H1 (cell line): ENCODE data around the gene TMEM272. TPM values are rescaled to one million over a fixed set of nuclear protein-coding genes. Genes with fewer than 3 reads are reported as not detected.

Source experiments
- CTCF ChIA-PET: fragments of 300-600 bp; sonication (Branson Sonifier 250); formaldehyde crosslinking; loops from one replicate; lab custom pipeline; 2021; ENCODE audit not compliant: partially characterized antibody; lab: Charles Lee
- POLR2A ChIA-PET: fragments of 300-600 bp; sonication (Branson Sonifier 250); formaldehyde crosslinking; loops from one replicate; lab custom pipeline; 2021; ENCODE audit warnings: inconsistent platforms; ENCODE audit not compliant: partially characterized antibody; lab: Charles Lee
- DNase-seq, 2 experiments: peaks; one replicate each; pipeline versions ENCODE4 v3.0.0 to v3.0.0-alpha.2; 2010 to 2022; ENCODE audit warnings: low spot score in 2 of 2, low read depth in 1 of 2, mixed read lengths in 1 of 2
- FAIRE-seq: peaks from 2 replicates; lab custom pipeline; 2011; peaks lifted over from hg19 to GRCh38; lab: Jason Lieb, UNC
- H2AFZ ChIP-seq: 2 replicates; pipeline ENCODE4 v1.8.1; 2012; ENCODE audit warnings: low read length, inconsistent platforms
- H2AK5ac ChIP-seq: 2 replicates; pipeline ENCODE4 v1.6.1; 2013; ENCODE audit warnings: low read depth, low read length
- H2BK120ac ChIP-seq: replicated peaks from 2 replicates; pipeline ENCODE3; 2013; ENCODE audit warnings: low read depth, low read length, inconsistent platforms
- H2BK12ac ChIP-seq: 2 replicates; pipeline ENCODE4 v1.6.1; 2013; ENCODE audit warnings: low read depth, low read length
- H2BK15ac ChIP-seq: 2 replicates; pipeline ENCODE4 v1.6.1; 2013; ENCODE audit warnings: low read length
- H2BK20ac ChIP-seq: 2 replicates; pipeline ENCODE4 v1.6.1; 2013; ENCODE audit warnings: low read length
- H2BK5ac ChIP-seq: 2 replicates; pipeline ENCODE4 v1.6.1; 2013; ENCODE audit warnings: low read depth, low read length
- H3K14ac ChIP-seq: 2 replicates; pipeline ENCODE4 v1.6.1; 2013; ENCODE audit warnings: inconsistent platforms; ENCODE audit not compliant: insufficient read length
- H3K18ac ChIP-seq: 2 replicates; pipeline ENCODE4 v1.6.1; 2013; ENCODE audit warnings: low read length; ENCODE audit errors: extremely low read depth
- H3K23ac ChIP-seq: 2 replicates; pipeline ENCODE4 v1.6.1; 2013; ENCODE audit warnings: inconsistent platforms; ENCODE audit not compliant: insufficient read length
- H3K23me2 ChIP-seq: 2 replicates; pipeline ENCODE4 v1.6.1; 2013; ENCODE audit warnings: low read depth, low read length
- H3K27ac ChIP-seq: 2 replicates; pipeline ENCODE4 v1.6.1; 2011; ENCODE audit warnings: low read depth, low read length, inconsistent platforms
- H3K27me3 ChIP-seq, 4 experiments: replicated peaks in 1 of 4; 1 replicate in 1 of 4; 2 replicates in 3 of 4; pipeline versions ENCODE4 v1.6.1 to v1.8.1; 2011 to 2013; ENCODE audit warnings: low read length in 3 of 4, mild to moderate bottlenecking in 3 of 4, inconsistent platforms in 2 of 4, mixed read lengths in 2 of 4, moderate library complexity in 1 of 4; ENCODE audit not compliant: control insufficient read depth in 3 of 4, insufficient read depth in 3 of 4; ENCODE audit errors: extremely low read depth in 1 of 4
- H3K36me3 ChIP-seq, 4 experiments: 2 replicates each; pipeline versions ENCODE4 v1.6.1 to v1.8.1; 2011 to 2013; ENCODE audit warnings: mild to moderate bottlenecking in 4 of 4, low read length in 3 of 4, moderate library complexity in 2 of 4, control low read depth in 1 of 4, inconsistent platforms in 1 of 4; ENCODE audit not compliant: insufficient read depth in 4 of 4, control insufficient read depth in 2 of 4
- H3K4ac ChIP-seq: replicated peaks from 2 replicates; pipeline ENCODE3; 2013; ENCODE audit warnings: low read length, low read depth, mixed read lengths, inconsistent platforms; ENCODE audit not compliant: insufficient read length
- H3K4me1 ChIP-seq, 4 experiments: replicated peaks in 1 of 4; 1 replicate in 1 of 4; 2 replicates in 3 of 4; pipeline versions ENCODE4 v1.6.1 to v1.8.1; 2011 to 2013; ENCODE audit warnings: low read length in 3 of 4, inconsistent platforms in 2 of 4, mixed read lengths in 1 of 4; ENCODE audit not compliant: insufficient read depth in 4 of 4, control insufficient read depth in 3 of 4
- H3K4me2 ChIP-seq, 2 experiments: 2 replicates each; pipeline versions ENCODE4 v1.6.1 to v1.8.1; 2011 to 2013; ENCODE audit warnings: low read depth in 2 of 2, low read length in 2 of 2, control low read depth in 1 of 2, inconsistent platforms in 1 of 2, mild to moderate bottlenecking in 1 of 2; ENCODE audit not compliant: insufficient read depth in 1 of 2
- H3K4me3 ChIP-seq, 4 experiments: fragments of 200-600, 300-600 bp in 1 of 4; sonication (generic), shearing (Covaris generic), sonication (Bioruptor Twin) in 1 of 4; 2 replicates each; pipeline versions ENCODE4 v1.5.1 to v1.8.1; 2011 to 2016; ENCODE audit warnings: low read length in 4 of 4, low read depth in 3 of 4, control low read depth in 2 of 4, inconsistent platforms in 2 of 4, mild to moderate bottlenecking in 2 of 4, mixed read lengths in 1 of 4, moderate library complexity in 1 of 4; ENCODE audit not compliant: insufficient read depth in 2 of 4; ENCODE audit errors: extremely low read depth in 1 of 4
- H3K56ac ChIP-seq: replicated peaks from 2 replicates; pipeline ENCODE3; 2013; ENCODE audit warnings: low read depth, mild to moderate bottlenecking, mixed read lengths, low read length, inconsistent platforms; ENCODE audit not compliant: insufficient read length
- H3K79me1 ChIP-seq: 2 replicates; pipeline ENCODE4 v1.6.1; 2013; ENCODE audit warnings: low read depth, low read length, control low read depth
- H3K79me2 ChIP-seq, 2 experiments: 2 replicates each; pipeline versions ENCODE4 v1.6.1 to v1.8.1; 2012 to 2013; ENCODE audit warnings: low read length in 2 of 2, mild to moderate bottlenecking in 2 of 2, inconsistent platforms in 1 of 2; ENCODE audit not compliant: insufficient read depth in 2 of 2, control insufficient read depth in 1 of 2
- H3K9ac ChIP-seq, 4 experiments: replicated peaks in 1 of 4; 1 replicate in 1 of 4; 2 replicates in 3 of 4; pipeline versions ENCODE4 v1.6.1 to v1.8.1; 2011 to 2013; ENCODE audit warnings: low read depth in 3 of 4, low read length in 3 of 4, control low read depth in 2 of 4, mild to moderate bottlenecking in 2 of 4, moderate library complexity in 2 of 4, inconsistent platforms in 1 of 4; ENCODE audit errors: extremely low read depth in 1 of 4
- H3K9me3 ChIP-seq, 2 experiments: 2 replicates each; pipeline versions ENCODE4 v1.6.1 to v1.8.1; 2012 to 2013; ENCODE audit warnings: mild to moderate bottlenecking in 2 of 2, moderate library complexity in 2 of 2, control low read depth in 1 of 2, inconsistent platforms in 1 of 2, low read depth in 1 of 2, low read length in 1 of 2, mixed read lengths in 1 of 2; ENCODE audit not compliant: insufficient read depth in 2 of 2
- H4K20me1 ChIP-seq, 2 experiments: replicated peaks in 1 of 2; 2 replicates each; pipeline versions ENCODE3 to v1.8.1; 2011 to 2013; ENCODE audit warnings: inconsistent platforms in 2 of 2, low read length in 2 of 2, mild to moderate bottlenecking in 1 of 2; ENCODE audit not compliant: insufficient read depth in 2 of 2, control insufficient read depth in 1 of 2
- H4K5ac ChIP-seq: 2 replicates; pipeline ENCODE4 v1.6.1; 2013; ENCODE audit warnings: low read length, low read depth, mixed read lengths, inconsistent platforms; ENCODE audit not compliant: insufficient read length
- H4K8ac ChIP-seq: 2 replicates; pipeline ENCODE4 v1.8.0; 2013; ENCODE audit warnings: mild to moderate bottlenecking, moderate library complexity, low read length, inconsistent platforms; ENCODE audit not compliant: insufficient read depth; ENCODE audit errors: extremely low read depth
- H4K91ac ChIP-seq: replicated peaks from 2 replicates; pipeline ENCODE3; 2013; ENCODE audit warnings: low read length, mixed read lengths, inconsistent platforms; ENCODE audit not compliant: insufficient read length
- CREB1 ChIP-seq: IDR thresholded peaks from 2 replicates; pipeline ENCODE4 v1.6.1; 2012; ENCODE audit warnings: inconsistent platforms
- CTBP2 ChIP-seq: IDR thresholded peaks from 2 replicates; pipeline ENCODE4 v1.7.0; 2011; ENCODE audit warnings: borderline replicate concordance, mild to moderate bottlenecking, moderate library complexity, mixed read lengths, low read length; ENCODE audit not compliant: insufficient read depth, insufficient read length
- E2F6 ChIP-seq: IDR thresholded peaks from 2 replicates; pipeline ENCODE4 v1.6.1; 2012; ENCODE audit warnings: inconsistent platforms
- WGBS, 2 experiments: shearing (Covaris generic) in 1 of 2; methylation state at CpG; one replicate each; pipeline versions ENCODE4 v1.1.6 to v1.1.7; 2013 to 2015; ENCODE audit warnings: low lambda C conversion rate in 2 of 2, mixed read lengths in 2 of 2, inconsistent platforms in 1 of 2, low coverage in 1 of 2, missing lambda C conversion rate in 1 of 2; ENCODE audit not compliant: insufficient replicate concordance in 2 of 2, insufficient coverage in 1 of 2, insufficient read length in 1 of 2; ENCODE audit errors: extremely low coverage in 1 of 2, missing lambda C conversion rate in 1 of 2; 5-methylcytosine and 5-hydroxymethylcytosine counted together
- polyA plus RNA-seq, 7 experiments: library from polyadenylated mRNA; depleted of rRNA in 3 of 7; stranded (reverse) in 5 of 7; unstranded in 2 of 7; fragments of >200 nt in 5 of 7; fragments of 200-250 nt in 2 of 7; gene quantifications; 1 replicate in 5 of 7; 2 replicates in 1 of 7; 4 replicates in 1 of 7; pipeline versions ENCODE4 v1.2.1 to v1.2.3, GENCODE V29; 2011 to 2013; ENCODE audit warnings: missing spikeins in 2 of 7, mixed read lengths in 2 of 7
- total RNA-seq: library from RNA; stranded (reverse); fragmentation: NEBNext Ultra II Directional; extraction: Animal tissue kit (Norgen Biotek cat#: 25700); gene quantifications from 2 replicates; pipeline ENCODE4 v1.2.1, GENCODE V29; 2021

Gene TMEM272
- total and polyA plus RNA-seq, 2 of the 8 experiments (the other 6 are each of a cell fraction or from before 2014, with no cell fraction given): 0.05 TPM; not detected in 1

- no peak overlapping the region for H3K4ac ChIP-seq
- ChIA-PET POLR2A (no interaction called here), CTCF (interaction anchor here (0.9 kb wide), 1 partner anchor 26 kb away, joined by 4 read pairs; no protein-coding TSS in a partner anchor)
- H3K14ac ChIP-seq: no peak overlapping the region
- no peak overlapping the region for H3K56ac ChIP-seq
- no peak overlapping the region for H4K91ac ChIP-seq
- DNase-seq: no peak
- H2BK12ac ChIP-seq: no peak overlapping the region
- H3K79me2 ChIP-seq: no peaks in the 10 kb centered on the region
- H3K9me3 ChIP-seq: no peaks in the 10 kb centered on the region
- FAIRE-seq: no peak
- H2BK20ac ChIP-seq: no peak overlapping the region
- H3K9ac ChIP-seq: no peak overlapping the region
- no peak overlapping the region for H3K18ac ChIP-seq
- H4K5ac ChIP-seq: no peak overlapping the region
- no peak overlapping the region for H3K23ac ChIP-seq
- 84% methylated on average over 6 of the region's 6 CpGs; no CpG with 5 or more reads in 1 of the 2 experiments for WGBS, 2 experiments
- no peak overlapping the region for H2BK120ac ChIP-seq
- H3K4me3 ChIP-seq: no peak overlapping the region
- no peak overlapping the region for H4K8ac ChIP-seq
- no peak overlapping the region for H2BK15ac ChIP-seq
- no peak overlapping the region for H3K27ac ChIP-seq
- H2AK5ac ChIP-seq: no peak overlapping the region
- no peaks in the 10 kb centered on the region for H3K79me1 ChIP-seq
- peaks cover 0 to 2% (median 0%) of the 10 kb centered on the region in 4 experiments; a peak in 1 of 7 replicates for H3K4me1 ChIP-seq
- H3K4me2 ChIP-seq: no peak overlapping the region
- no peaks in the 10 kb centered on the region for H4K20me1 ChIP-seq
- H3K27me3 ChIP-seq: no peaks in the 10 kb centered on the region
- no peak overlapping the region for H2BK5ac ChIP-seq
- H2AFZ ChIP-seq: no peak overlapping the region
- no peaks in the 10 kb centered on the region for H3K36me3 ChIP-seq
- no peaks in the 10 kb centered on the region for H3K23me2 ChIP-seq
- TF ChIP-seq E2F6: no peak
- TF ChIP-seq CTBP2: no peak
- TF ChIP-seq CREB1: no peak
These were observed 3.2 kb downstream of the TMEM272 start for GRCh38 chr13:51841732-51842131.
